GM13977 (cell line): ENCODE data around the gene TMEM18.
"Not testable (repeated sequence)": the region's sequence is repeated elsewhere in the genome, so short reads cannot be mapped to it uniquely, and the experiment has no call there.

Source experiments
- DNase-seq: peaks from one replicate; pipeline ENCODE4 v3.0.0; 2012; ENCODE audit warnings: low spot score
- in situ Hi-C: fragments of 300-500 bp; cut with MboI; formaldehyde crosslinking; loops from one replicate; pipeline ENCODE4 v1.12.0; 2022; ENCODE audit warnings: low sequenced_read_pairs, low pct_unique_long_range_greater_than_20kb, mixed read lengths, inconsistent platforms; ENCODE audit not compliant: unreplicated experiment
- TF ChIP-seq, protein P1 (sequence below): IDR thresholded peaks from 2 replicates; pipeline ENCODE4 v1.5.1; 2012; ENCODE audit warnings: mild to moderate bottlenecking, control low read depth; ENCODE audit not compliant: insufficient read depth; ENCODE audit errors: extremely low read depth, missing control alignments

TMEM18 gene

DNA sequence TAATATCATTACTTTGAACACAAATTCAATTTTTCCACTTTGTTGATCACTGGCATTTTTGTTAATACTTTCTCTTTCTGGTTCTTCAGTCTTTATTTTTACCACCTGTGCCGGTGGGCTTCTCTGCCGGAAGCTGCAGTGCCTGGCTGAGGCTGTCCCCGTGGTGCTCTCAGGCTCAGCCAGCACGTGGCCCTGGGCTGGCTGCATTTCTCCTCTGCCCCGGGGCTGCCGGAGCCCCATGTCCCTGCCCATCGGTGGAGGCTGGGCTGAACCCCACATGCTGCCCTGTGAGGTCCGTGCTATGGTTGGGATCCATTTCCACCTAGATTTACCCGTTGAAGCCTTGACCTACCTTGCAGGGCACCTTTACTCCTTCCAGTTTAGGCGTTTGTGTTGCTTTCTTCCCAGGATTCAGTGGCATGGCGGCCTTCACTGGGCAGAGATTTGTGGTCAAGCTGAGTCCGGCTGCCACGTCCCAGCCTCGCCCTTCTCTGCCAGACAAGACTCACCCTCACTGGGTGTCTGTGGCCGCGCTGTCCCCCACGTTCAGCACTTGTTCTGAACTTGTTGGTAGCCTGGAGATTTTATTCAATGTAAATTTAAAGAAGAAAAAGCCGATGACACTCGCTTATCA is 12.8 kb upstream of the TMEM18 start:
- in situ Hi-C loops: no loop called here
- TF ChIP-seq, protein P1, sequence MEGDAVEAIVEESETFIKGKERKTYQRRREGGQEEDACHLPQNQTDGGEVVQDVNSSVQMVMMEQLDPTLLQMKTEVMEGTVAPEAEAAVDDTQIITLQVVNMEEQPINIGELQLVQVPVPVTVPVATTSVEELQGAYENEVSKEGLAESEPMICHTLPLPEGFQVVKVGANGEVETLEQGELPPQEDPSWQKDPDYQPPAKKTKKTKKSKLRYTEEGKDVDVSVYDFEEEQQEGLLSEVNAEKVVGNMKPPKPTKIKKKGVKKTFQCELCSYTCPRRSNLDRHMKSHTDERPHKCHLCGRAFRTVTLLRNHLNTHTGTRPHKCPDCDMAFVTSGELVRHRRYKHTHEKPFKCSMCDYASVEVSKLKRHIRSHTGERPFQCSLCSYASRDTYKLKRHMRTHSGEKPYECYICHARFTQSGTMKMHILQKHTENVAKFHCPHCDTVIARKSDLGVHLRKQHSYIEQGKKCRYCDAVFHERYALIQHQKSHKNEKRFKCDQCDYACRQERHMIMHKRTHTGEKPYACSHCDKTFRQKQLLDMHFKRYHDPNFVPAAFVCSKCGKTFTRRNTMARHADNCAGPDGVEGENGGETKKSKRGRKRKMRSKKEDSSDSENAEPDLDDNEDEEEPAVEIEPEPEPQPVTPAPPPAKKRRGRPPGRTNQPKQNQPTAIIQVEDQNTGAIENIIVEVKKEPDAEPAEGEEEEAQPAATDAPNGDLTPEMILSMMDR: no peak
- no peak for DNase-seq

DNA sequence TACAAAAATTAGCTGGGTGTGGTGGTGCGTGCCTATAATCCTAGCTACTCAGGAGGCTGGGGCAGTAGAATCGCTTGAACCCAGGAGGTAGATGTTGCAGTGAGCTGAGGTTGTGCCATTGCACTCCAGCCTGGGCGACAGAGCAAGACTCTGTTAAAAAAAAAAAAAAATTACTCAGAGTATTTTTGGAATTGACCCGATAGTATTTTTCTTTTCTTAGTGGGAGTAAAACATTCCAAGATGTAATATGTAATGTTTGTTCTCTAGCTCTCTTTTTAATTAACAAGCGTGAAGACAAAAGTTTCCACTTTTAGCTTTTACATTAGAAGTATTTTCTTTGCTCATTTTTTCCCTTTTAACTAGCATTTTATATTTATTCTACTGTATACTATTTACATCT is 12.0 kb upstream of the TMEM18 start:
- TF ChIP-seq, protein P1: no peak
- DNase-seq: no peak
- in situ Hi-C loops: no loop called here

DNA sequence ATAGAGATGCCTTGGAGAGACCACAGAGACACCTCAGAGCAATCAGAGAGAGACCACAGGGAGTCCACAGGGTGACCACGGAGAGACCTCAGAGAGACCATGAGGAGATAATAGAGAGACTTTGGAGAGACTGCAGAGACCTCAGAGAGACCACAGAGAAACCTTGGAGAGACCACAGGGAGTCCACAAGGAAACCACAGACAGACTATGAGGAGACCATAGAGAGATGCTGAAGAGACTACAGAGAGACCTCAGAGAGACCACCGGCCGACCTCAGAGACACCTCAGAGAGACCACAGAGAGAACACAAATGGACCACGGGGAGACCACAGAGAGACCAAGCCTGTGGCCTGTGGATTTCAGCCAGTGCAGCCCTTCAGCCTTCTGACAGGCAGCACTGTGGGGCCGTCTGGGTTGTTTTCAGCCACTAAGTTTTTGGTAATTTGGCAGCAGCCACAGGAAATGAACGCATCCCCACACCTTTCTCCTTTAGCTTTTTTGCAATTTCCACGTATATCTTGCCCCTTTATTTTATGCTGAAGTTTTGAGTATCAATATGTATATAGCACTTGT is 11.4 kb upstream of the TMEM18 start:
- in situ Hi-C loops: no loop called here
- DNase-seq: no peak
- TF ChIP-seq, protein P1: no peak

DNA sequence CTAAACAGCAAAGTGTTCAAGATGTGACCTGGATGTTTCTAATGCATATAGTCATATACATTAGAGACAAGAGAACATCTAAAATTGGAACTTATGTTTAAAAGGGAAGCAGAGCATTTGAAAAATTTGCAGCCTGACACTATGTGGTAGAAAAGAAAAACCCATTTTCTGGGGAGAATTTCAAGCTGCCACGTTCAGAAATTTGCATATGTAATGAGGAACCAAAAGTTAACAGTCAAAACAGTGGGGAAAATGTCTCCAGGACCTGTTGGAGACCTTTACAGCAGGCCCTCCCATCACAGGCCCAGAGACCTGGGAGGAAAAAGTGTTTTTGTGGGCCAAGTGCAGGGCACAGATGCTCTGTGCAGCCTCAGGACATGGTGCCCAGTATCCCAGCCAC is 8.2 kb upstream of the TMEM18 start:
- TF ChIP-seq, protein P1: no peak
- DNase-seq: no peak
- in situ Hi-C loops: no loop called here

DNA sequence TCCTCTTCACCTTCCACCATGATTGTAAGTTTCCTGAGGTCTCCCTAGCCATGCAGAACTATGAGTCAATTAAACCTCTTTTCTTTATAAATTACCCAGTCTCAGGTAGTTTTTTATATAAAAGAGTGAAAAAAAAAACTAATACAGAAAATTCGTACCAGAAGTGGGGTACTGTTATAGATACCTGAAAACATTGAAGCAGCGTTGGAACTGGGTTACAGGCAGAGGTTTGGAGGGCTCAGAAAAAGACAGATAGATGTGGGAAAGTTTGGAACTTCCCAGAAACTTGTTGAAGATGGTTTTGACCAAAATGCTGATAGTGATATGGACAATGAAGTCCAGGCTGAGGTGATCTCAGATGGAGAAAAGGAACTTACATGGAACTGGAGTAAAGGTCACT is 7.7 kb upstream of the TMEM18 start:
- DNase-seq, in situ Hi-C loops: not testable (repeated sequence)

DNA sequence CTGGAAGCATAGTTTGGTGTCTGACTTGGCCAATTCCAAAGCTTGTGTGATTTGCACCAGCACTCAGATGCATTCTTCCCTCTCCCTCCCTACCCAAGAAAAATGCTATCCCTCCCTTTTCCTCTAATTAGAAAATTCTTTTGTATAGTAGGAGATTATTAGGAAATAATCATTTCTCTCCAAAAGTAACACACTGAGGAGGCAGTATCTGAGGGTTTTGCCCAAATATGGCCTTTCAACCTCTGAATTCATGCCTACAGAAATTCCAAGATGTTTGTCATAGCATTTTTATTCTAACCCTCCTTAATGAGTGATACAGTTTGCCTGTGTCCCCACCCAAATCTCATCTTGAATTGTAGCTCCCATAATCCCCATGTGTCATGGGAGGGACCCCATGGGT is 5.0 kb upstream of the TMEM18 start:
- DNase-seq: no peak
- in situ Hi-C loops: no loop called here

DNA sequence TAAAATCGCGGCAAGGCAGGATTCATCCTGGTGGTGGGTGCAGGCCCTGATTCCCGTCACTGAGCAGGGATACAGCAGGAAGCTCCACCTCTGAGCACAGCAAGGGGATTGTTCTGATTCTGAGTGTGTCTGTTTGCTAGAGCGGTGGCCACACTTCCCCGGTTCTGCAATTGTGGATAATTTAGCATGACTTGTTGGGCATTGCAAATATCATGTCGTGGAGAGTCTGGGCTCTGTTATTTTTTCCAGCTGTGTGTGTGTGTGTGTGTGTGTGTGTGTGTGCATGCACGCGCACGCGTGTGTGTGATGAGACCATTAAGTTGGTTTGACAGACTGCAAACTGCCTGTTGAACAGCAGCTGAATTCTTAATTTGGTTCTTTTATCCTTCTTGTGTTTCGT is 4.1 kb upstream of the TMEM18 start:
- no peak for DNase-seq
- in situ Hi-C loops: no loop called here
- TF ChIP-seq, protein P1: no peak

More for the DNA sequence above, 5.0 kb upstream of the TMEM18 start:
- TF ChIP-seq, protein P1: no peak
